Upper lobe of left lung (tissue), 6 donors: Measurements from ENCODE around the gene HDHD2. TPM values are rescaled to one million over a fixed set of nuclear protein-coding genes. Genes with fewer than 3 reads are reported as not detected.
A peak's percentile ranks its signal among the peaks of the same experiment; 100 is the strongest.

Experiments
- ATAC-seq, 2 donors: fragments of 200-7000 bp; cut with Tn5 transposase; one replicate each; pipeline ENCODE4 v1.9.1; 2022; ENCODE audit warnings: mild to moderate bottlenecking in 2 of 2, moderate library complexity in 2 of 2; ENCODE audit not compliant: low FRiP score in 2 of 2
- DNase-seq, 2 donors: peaks; one replicate each; pipeline ENCODE4 v3.0.0-alpha.2; 2019 to 2020
- H3K27ac ChIP-seq, 4 donors: fragments of 200-600 bp; sonication (generic); one replicate each; pipeline ENCODE4 v1.5.1; 2016 to 2019
- H3K27me3 ChIP-seq, 4 donors: fragments of 200-600 bp; sonication (generic); one replicate each; pipeline ENCODE4 v1.5.1; 2017 to 2019
- H3K36me3 ChIP-seq, 4 donors: fragments of 200-600 bp; sonication (generic); one replicate each; pipeline ENCODE4 v1.5.1; 2016 to 2019
- H3K4me1 ChIP-seq, 4 donors: fragments of 200-600 bp; sonication (generic); one replicate each; pipeline ENCODE4 v1.5.1; 2018 to 2019
- H3K4me3 ChIP-seq, 4 donors: fragments of 200-600 bp; sonication (generic); one replicate each; pipeline ENCODE4 v1.5.1; 2017 to 2019; ENCODE audit warnings: mild to moderate bottlenecking in 2 of 4, moderate library complexity in 1 of 4
- H3K9me3 ChIP-seq, 4 donors: fragments of 200-600 bp; sonication (generic); one replicate each; pipeline ENCODE4 v1.5.1; 2018 to 2019
- EP300 ChIP-seq, 4 donors: sonication (generic); formaldehyde crosslinking; IDR thresholded peaks; one replicate each; pipeline ENCODE4 v1.5.1; 2017; ENCODE audit warnings: antibody characterized with exemption in 4 of 4, control low read depth in 2 of 4
- POLR2A ChIP-seq, 4 donors: fragments of 450-650 bp; IDR thresholded peaks; one replicate each; pipeline ENCODE4 v1.5.1; 2016 to 2017; ENCODE audit warnings: antibody characterized with exemption in 4 of 4, mild to moderate bottlenecking in 2 of 4
- POLR2AphosphoS5 ChIP-seq, 2 donors: sonication (generic); formaldehyde crosslinking; IDR thresholded peaks; one replicate each; pipeline ENCODE4 v1.5.1; 2017; ENCODE audit warnings: antibody characterized with exemption in 2 of 2
- WGBS, 2 donors: methylation state at CpG; one replicate each; pipeline ENCODE4 v1.1.5; 2017 to 2018; 5-methylcytosine and 5-hydroxymethylcytosine counted together
- total RNA-seq, 6 donors: library from RNA; depleted of rRNA in 4 of 6; stranded (reverse); fragments of >200 nt in 4 of 6; gene quantifications; one replicate each; pipeline versions ENCODE4 v1.1.0 to v1.2.1, GENCODE V29; 2016 to 2021
- TF ChIP-seq, protein P1 (sequence below), 6 experiments: fragments of 450-650 bp in 4 of 6; fragments of 200-600 bp in 2 of 6; sonication (generic) in 2 of 6; IDR thresholded peaks; one replicate each; pipeline ENCODE4 v1.5.1; 2016 to 2019; ENCODE audit warnings: antibody characterized with exemption in 6 of 6
- donor health status: DM: no; HTN: no; CAD: no; lungs with moderate emphysema.
- donor health status: DM: no; HTN: yes; CAD: no; lungs with severe emphysema.

The HDHD2 gene
- total RNA-seq, 6 donors from 2014 or later = 19.0 to 39.1 (median 32.1) TPM

DNA sequence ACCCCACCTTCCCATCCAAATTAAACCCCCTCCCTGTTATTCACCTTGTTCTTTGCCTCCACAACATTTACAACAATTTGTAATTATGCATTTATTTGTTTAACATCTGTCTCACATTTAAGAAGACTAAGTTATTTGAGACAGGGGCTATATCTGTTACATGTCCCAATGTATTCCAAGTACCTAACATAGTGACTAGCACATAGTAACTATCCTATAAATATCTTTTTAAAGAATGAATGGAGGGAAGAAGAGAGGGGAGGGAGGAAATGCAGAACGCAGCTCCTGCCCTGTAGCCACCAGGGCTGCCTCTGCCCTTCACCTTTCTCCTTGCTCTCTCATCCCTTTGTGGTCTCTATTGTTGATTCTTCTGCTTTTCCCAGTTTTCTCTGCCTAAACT is 40.6 kb downstream of the HDHD2 start:
- TF ChIP-seq EP300 (IDR thresholded peaks at IDR 0.05) (no peak), POLR2AphosphoS5 (IDR thresholded peaks at IDR 0.05) (no peak), POLR2A (IDR thresholded peaks at IDR 0.05) (no peak)
- Histone ChIP-seq H3K4me3 (no peak overlapping the region), H3K4me1 (no peaks in the 10 kb centered on the region), H3K9me3 (no peaks in the 10 kb centered on the region), H3K36me3 (peaks cover 17 to 82% (median 45%) of the 10 kb centered on the region in 4 donors), H3K27ac (no peak overlapping the region), H3K27me3 (no peaks in the 10 kb centered on the region)
- ATAC-seq (no peak), DNase-seq (no peak)
- 90% methylated on average over 1 of the region's 1 CpG for WGBS, 2 donors

DNA sequence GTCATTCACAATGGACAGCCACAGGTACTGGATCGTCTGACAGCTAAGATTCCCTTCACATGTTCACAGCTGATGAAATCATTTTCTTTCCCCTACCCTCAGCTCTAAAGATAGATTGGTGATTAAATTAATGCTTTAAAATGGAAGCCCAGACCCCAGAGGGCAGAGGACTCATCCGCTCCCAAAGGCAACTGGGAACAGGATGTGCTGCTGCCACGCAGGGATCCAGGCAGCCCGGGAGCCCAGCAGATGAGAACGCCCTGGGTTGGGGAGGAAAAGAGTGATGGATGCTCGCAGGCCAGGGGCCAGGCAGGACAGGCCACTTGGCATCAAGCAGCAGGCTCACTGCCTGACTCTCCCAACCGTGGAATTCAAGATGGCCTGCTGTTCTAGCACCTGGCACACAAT is 41.3 kb downstream of the HDHD2 start:
- no peaks in the 10 kb centered on the region for H3K9me3 ChIP-seq
- TF ChIP-seq EP300 (IDR thresholded peaks at IDR 0.05) = no peak
- no peak for TF ChIP-seq POLR2AphosphoS5 (IDR thresholded peaks at IDR 0.05)
- TF ChIP-seq POLR2A (IDR thresholded peaks at IDR 0.05) = no peak
- TF ChIP-seq, protein P1, sequence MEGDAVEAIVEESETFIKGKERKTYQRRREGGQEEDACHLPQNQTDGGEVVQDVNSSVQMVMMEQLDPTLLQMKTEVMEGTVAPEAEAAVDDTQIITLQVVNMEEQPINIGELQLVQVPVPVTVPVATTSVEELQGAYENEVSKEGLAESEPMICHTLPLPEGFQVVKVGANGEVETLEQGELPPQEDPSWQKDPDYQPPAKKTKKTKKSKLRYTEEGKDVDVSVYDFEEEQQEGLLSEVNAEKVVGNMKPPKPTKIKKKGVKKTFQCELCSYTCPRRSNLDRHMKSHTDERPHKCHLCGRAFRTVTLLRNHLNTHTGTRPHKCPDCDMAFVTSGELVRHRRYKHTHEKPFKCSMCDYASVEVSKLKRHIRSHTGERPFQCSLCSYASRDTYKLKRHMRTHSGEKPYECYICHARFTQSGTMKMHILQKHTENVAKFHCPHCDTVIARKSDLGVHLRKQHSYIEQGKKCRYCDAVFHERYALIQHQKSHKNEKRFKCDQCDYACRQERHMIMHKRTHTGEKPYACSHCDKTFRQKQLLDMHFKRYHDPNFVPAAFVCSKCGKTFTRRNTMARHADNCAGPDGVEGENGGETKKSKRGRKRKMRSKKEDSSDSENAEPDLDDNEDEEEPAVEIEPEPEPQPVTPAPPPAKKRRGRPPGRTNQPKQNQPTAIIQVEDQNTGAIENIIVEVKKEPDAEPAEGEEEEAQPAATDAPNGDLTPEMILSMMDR (IDR thresholded peaks at IDR 0.05) = no peak
- ATAC-seq = no peak
- H3K27ac ChIP-seq = no peak overlapping the region
- H3K4me1 ChIP-seq = no peaks in the 10 kb centered on the region
- 91 to 96% methylated on average over 6 to 7 of the region's 7 CpGs for WGBS, 2 donors
- H3K36me3 ChIP-seq = peaks cover 17 to 82% (median 48%) of the 10 kb centered on the region in 4 donors
- H3K27me3 ChIP-seq = no peaks in the 10 kb centered on the region
- DNase-seq = peak in 1 of 2 donors; percentile 25
- H3K4me3 ChIP-seq = no peak overlapping the region

DNA sequence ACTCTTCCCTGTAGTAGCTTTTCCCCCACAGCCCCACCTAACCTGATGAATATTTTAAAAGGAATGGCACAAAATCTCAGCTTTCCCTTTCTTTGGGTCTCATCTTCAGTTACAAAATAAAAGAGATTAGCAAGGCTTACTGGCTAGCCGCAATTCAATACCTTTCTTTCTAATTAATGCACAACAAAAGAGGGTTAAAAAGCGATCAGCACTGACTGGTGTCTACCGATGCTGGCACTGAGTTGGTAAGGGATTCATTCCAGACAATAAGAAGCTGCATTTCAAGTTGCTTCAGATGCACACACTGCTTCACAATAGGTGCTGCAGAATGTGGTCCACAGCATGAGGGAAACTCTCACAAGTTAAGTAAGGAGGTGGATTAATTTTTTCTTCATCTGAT is 41.9 kb downstream of the HDHD2 start:
- DNase-seq (no peak), ATAC-seq (no peak)
- Histone ChIP-seq H3K27me3 (no peaks in the 10 kb centered on the region), H3K36me3 (peaks cover 17 to 78% (median 46%) of the 10 kb centered on the region in 4 donors), H3K4me3 (no peak overlapping the region), H3K27ac (no peak overlapping the region), H3K9me3 (no peaks in the 10 kb centered on the region), H3K4me1 (no peaks in the 10 kb centered on the region)
- 77 to 92% methylated on average over 3 of the region's 3 CpGs for WGBS, 2 donors
- TF ChIP-seq POLR2A (IDR thresholded peaks at IDR 0.05) = no peak
- TF ChIP-seq, protein P1 (IDR thresholded peaks at IDR 0.05) = no peak
- no peak for TF ChIP-seq EP300 (IDR thresholded peaks at IDR 0.05)
- no peak for TF ChIP-seq POLR2AphosphoS5 (IDR thresholded peaks at IDR 0.05)

DNA sequence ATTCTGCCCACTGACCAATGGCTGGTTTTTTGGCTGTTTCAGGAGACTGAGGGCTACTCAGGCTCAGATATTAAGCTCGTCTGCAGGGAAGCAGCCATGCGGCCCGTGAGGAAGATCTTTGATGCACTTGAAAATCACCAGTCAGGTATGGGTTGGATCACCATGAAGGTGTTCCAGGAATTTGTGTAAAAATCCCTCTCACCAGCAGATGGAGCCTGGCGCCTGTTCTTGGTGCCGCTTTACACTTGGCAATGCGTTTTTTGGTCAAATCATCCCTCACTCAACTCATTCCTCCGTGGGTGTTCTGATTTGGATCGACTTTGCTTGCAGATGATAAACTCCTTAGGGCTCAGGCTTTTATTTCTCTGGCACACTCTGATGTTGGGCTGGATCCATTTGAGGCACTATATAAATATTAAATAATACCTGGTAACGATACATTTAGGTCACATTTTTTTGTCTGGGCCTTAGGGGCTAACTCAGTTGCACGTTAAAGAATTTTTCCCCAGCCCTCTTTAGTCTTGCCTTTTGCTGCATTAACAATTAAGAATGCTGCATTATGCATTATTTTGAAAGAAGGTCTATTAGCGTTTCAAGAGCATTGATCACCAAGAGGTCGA is 50.0 kb downstream of the HDHD2 start:
- TF ChIP-seq, protein P1 (IDR thresholded peaks at IDR 0.05) = peak; percentile 45 to 73 (median 60)
- TF ChIP-seq POLR2A (IDR thresholded peaks at IDR 0.05) = no peak
- 33 to 40% methylated on average over 12 of the region's 12 CpGs for WGBS, 2 donors
- Histone ChIP-seq H3K4me1 (no peaks in the 10 kb centered on the region), H3K9me3 (no peaks in the 10 kb centered on the region), H3K36me3 (peaks cover 0 to 15% (median 9%) of the 10 kb centered on the region in 4 donors), H3K27me3 (no peaks in the 10 kb centered on the region), H3K27ac (no peak overlapping the region), H3K4me3 (no peak overlapping the region)
- DNase-seq = peak in 1 of 2 donors; percentile 27
- ATAC-seq = peak in 1 of 2 donors; percentile 54

DNA sequence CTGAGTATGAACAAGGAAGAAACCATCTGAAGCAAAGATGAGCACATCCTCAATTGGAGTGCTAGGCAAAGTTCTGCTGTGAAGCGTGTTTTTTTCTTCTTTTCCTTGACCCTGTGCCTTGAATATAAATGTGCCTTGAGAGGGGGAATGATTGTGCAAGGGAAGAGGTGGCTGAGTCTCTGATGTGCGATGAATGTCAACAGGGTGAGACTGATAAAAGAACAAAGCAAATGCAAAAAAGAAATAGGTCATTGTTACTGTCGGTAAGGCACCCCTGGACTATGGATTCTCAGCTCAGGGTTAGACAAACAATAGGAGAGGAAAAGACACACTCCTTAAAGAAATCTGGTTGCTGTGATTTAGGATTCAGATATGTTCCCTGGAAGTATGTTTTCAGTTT is 54.5 kb downstream of the HDHD2 start:
- Histone ChIP-seq H3K4me1 (no peaks in the 10 kb centered on the region), H3K4me3 (no peak overlapping the region), H3K27ac (no peak overlapping the region), H3K36me3 (no peaks in the 10 kb centered on the region), H3K27me3 (no peaks in the 10 kb centered on the region), H3K9me3 (no peaks in the 10 kb centered on the region)
- WGBS, 2 donors = 79 to 88% methylated on average over 3 of the region's 3 CpGs
- ATAC-seq (no peak), DNase-seq (no peak)
- TF ChIP-seq, protein P1 (IDR thresholded peaks at IDR 0.05) = no peak
- no peak for TF ChIP-seq EP300 (IDR thresholded peaks at IDR 0.05)
- no peak for TF ChIP-seq POLR2A (IDR thresholded peaks at IDR 0.05)
- TF ChIP-seq POLR2AphosphoS5 (IDR thresholded peaks at IDR 0.05) = no peak
